Psoas muscle (tissue), 8 donors: ENCODE data around the gene SST. TPM values are rescaled to one million over a fixed set of nuclear protein-coding genes. Genes with fewer than 3 reads are reported as not detected.

ENCODE experiments used
- ATAC-seq, 4 donors: fragments of 200-7000 bp; cut with Tn5 transposase; one replicate each; pipeline ENCODE4 v1.9.1; 2020; ENCODE audit warnings: moderate library complexity in 3 of 4, mild to moderate bottlenecking in 2 of 4
- DNase-seq, 2 donors: peaks; one replicate each; pipeline ENCODE4 v3.0.0-alpha.2; 2020
- H3K27ac ChIP-seq: fragments of 200-600 bp; one replicate; pipeline ENCODE4 v1.8.0; 2022
- H3K27me3 ChIP-seq, 3 donors: fragments of 200-600 bp in 1 of 3; one replicate each; pipeline versions ENCODE4 v1.6.1 to v1.8.0; 2013 to 2022; ENCODE audit warnings: low read length in 2 of 3, mild to moderate bottlenecking in 2 of 3, moderate library complexity in 1 of 3; ENCODE audit not compliant: insufficient read depth in 3 of 3
- H3K36me3 ChIP-seq, 2 donors: fragments of 200-600 bp in 1 of 2; one replicate each; pipeline versions ENCODE4 v1.6.1 to v1.8.0; 2013 to 2022; ENCODE audit warnings: low read depth in 1 of 2, mild to moderate bottlenecking in 1 of 2, moderate library complexity in 1 of 2; ENCODE audit not compliant: insufficient read depth in 1 of 2
- H3K4me1 ChIP-seq: fragments of 200-600 bp; one replicate; pipeline ENCODE4 v1.8.0; 2022
- H3K4me3 ChIP-seq: fragments of 200-600 bp; one replicate; pipeline ENCODE4 v1.8.0; 2022; ENCODE audit warnings: mild to moderate bottlenecking
- H3K9me3 ChIP-seq: fragments of 200-600 bp; one replicate; pipeline ENCODE4 v1.8.0; 2022
- WGBS, 3 donors: extraction: QIAGEN DNeasy Blood & Tissue Kit; methylation state at CpG; one replicate each; pipeline versions ENCODE4 v1.1.6 to v1.1.7; 2013; 5-methylcytosine and 5-hydroxymethylcytosine counted together
- intact Hi-C, 2 donors: fragments of 100-400 bp; cut with DNase I; formaldehyde crosslinking; loops; one replicate each; pipeline versions ENCODE4 v1.11.0 to v1.14.2; 2022
- polyA plus RNA-seq, 3 donors: library from polyadenylated mRNA; stranded (reverse); fragments of 200-250 nt; gene quantifications; one replicate each; pipeline ENCODE4 v1.2.3, GENCODE V29; 2013
- total RNA-seq, 4 donors: library from RNA; stranded (reverse); fragmentation: NEBNext Ultra II Directional in 2 of 4; extraction: Animal tissue kit (Norgen Biotek cat#: 25700) in 2 of 4; gene quantifications; one replicate each; pipeline versions ENCODE4 v1.2.1 to v1.2.4, GENCODE V29; 2021 to 2023
- TF ChIP-seq, protein P1 (sequence below): fragments of 200-600 bp; IDR thresholded peaks from one replicate; pipeline ENCODE4 v1.8.0; 2022; ENCODE audit warnings: antibody characterized with exemption
- donor health status: healthy with polysubstance abuse.
- donor health status: DM: no; HTN: no; CAD: no; lungs with moderate emphysema.
- donor health status: Bipolar disorder and iron deficiency.
- donor health status: healthy.
- donor health status: DM: yes; HTN: yes; CAD: no.
- donor health status: DM: no; HTN: no; CAD: no.
- donor health status: DM: no; HTN: no; CAD: no.
- donor health status: DM: yes; HTN: yes; CAD: no.

Gene SST
- total and polyA plus RNA-seq, 7 donors: 0.23 to 0.85 TPM; not detected in 5

DNA sequence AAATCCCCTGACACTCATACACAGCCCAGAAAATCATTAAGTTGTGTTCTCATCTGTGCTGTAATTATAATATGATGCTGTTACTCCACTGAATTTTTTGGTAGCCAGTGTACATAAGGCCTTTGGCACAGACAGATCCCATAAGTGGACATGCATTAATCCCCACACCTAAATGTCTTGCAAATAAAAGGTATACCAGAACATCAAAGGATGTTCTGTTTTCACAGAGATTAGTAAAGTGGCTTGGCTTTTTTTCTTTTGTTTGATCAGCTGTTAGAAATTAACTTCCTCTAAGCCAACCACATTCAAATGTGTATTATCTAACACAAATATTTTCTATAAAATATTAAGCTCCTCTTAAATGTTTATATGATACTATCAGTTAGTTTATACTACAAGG lies 2.7 kb downstream of the SST start:
- ATAC-seq: no peak
- DNase-seq: no peak
- intact Hi-C loops: no loop called here
- Histone ChIP-seq H3K36me3 (no peaks in the 10 kb centered on the region), H3K4me1 (no peaks in the 10 kb centered on the region), H3K4me3 (no peak overlapping the region), H3K27me3 (peaks cover 0 to 41% (median 4%) of the 10 kb centered on the region in 3 donors), H3K9me3 (no peaks in the 10 kb centered on the region), H3K27ac (no peak overlapping the region)
- TF ChIP-seq, protein P1, sequence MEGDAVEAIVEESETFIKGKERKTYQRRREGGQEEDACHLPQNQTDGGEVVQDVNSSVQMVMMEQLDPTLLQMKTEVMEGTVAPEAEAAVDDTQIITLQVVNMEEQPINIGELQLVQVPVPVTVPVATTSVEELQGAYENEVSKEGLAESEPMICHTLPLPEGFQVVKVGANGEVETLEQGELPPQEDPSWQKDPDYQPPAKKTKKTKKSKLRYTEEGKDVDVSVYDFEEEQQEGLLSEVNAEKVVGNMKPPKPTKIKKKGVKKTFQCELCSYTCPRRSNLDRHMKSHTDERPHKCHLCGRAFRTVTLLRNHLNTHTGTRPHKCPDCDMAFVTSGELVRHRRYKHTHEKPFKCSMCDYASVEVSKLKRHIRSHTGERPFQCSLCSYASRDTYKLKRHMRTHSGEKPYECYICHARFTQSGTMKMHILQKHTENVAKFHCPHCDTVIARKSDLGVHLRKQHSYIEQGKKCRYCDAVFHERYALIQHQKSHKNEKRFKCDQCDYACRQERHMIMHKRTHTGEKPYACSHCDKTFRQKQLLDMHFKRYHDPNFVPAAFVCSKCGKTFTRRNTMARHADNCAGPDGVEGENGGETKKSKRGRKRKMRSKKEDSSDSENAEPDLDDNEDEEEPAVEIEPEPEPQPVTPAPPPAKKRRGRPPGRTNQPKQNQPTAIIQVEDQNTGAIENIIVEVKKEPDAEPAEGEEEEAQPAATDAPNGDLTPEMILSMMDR: no peak

DNA sequence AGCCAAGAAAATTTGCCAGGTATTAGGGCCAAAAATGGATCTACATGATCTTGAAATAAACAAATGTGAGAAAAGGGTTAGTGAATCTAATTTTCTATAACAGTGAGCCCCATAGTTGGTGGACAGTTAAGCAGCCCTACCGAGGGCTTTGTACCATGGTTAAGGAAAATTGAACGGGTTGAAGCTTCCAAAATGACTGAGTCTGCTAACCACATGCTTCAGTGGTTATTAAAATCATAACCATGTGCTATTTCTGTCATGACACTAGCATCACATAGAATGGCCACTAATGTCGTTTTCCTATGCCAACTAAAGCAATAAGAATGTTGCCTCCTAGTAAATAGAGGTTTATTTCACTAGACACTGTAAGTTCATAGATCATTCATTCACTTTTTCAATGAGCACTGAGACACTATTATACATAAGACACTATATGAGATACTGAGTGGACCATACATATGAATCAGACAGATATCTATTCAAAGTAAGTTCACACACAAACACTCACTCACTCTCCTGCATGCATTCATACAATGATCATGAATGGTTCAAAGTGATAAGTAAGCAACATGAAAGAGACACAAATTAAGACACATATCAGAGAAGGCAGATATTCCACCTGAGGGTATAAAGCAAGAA lies 4.3 kb downstream of the SST start:
- ATAC-seq (no peak), DNase-seq (no peak)
- TF ChIP-seq, protein P1: no peak
- Histone ChIP-seq H3K27me3 (peaks cover 0 to 28% (median 4%) of the 10 kb centered on the region in 3 donors), H3K4me1 (no peaks in the 10 kb centered on the region), H3K4me3 (no peak overlapping the region), H3K27ac (no peak overlapping the region), H3K36me3 (no peaks in the 10 kb centered on the region), H3K9me3 (no peaks in the 10 kb centered on the region)
- intact Hi-C loops: no loop called here
- WGBS, 3 donors: 62 to 66% (median 64%) methylated on average over 3 of the region's 3 CpGs

DNA sequence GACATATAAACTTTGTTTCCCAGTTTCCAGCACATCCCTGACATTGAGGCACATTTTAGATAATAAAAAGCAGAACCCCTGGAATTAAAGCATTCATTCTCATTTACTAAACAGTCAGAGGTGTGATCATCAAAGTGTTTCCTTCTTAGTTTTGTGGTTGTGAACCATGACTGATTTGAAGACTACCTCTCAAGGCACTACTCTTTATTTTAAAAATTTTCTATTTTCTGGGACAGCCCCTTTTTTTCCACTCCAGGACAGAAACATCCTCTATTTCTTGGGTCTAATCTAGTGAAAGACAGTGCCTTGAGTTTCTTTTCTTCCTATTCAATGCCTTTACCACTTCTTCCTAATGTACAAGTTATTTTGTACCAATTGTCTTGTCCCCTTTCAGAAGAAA lies 5.2 kb downstream of the SST start:
- Histone ChIP-seq H3K4me1 (no peaks in the 10 kb centered on the region), H3K27me3 (peaks cover 0 to 20% (median 1%) of the 10 kb centered on the region in 3 donors), H3K36me3 (no peaks in the 10 kb centered on the region), H3K4me3 (no peak overlapping the region), H3K9me3 (no peaks in the 10 kb centered on the region), H3K27ac (no peak overlapping the region)
- DNase-seq: no peak
- intact Hi-C loops: no loop called here
- ATAC-seq: no peak
- TF ChIP-seq, protein P1: no peak

DNA sequence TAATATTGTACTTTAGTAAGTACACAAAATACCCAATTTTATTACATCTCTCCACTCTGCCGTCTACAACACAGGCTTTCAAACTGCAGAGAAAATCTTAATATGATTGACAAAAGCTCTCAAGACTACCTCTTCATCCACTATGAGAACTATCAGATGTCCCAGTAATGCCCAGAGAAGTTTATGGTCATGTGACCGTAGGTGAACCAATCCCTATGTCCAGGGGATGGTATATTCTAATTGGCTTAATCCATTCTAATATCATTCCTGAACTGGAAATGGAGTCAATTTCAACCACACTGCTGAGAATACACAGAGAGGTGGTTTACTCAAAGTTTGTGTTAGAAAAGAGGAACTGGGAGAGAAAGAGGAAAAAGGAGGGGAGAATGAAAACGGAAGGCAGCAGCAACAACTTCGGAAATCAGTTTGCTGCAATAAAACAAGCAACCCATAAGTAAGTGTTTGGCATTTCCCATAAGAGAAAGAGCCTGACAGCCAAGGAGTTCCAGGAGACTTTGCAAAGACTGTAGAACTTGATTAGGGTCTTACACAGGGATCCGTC lies 7.3 kb downstream of the SST start:
- Histone ChIP-seq H3K36me3 (no peaks in the 10 kb centered on the region), H3K4me3 (no peak overlapping the region), H3K4me1 (no peaks in the 10 kb centered on the region), H3K27me3 (peaks cover 0 to 12% (median 0%) of the 10 kb centered on the region in 3 donors), H3K27ac (no peak overlapping the region), H3K9me3 (no peaks in the 10 kb centered on the region)
- DNase-seq (no peak), ATAC-seq (no peak)
- TF ChIP-seq, protein P1: no peak
- WGBS, 3 donors: 79 to 81% (median 80%) methylated on average over 5 of the region's 5 CpGs
- intact Hi-C loops: no loop called here

DNA sequence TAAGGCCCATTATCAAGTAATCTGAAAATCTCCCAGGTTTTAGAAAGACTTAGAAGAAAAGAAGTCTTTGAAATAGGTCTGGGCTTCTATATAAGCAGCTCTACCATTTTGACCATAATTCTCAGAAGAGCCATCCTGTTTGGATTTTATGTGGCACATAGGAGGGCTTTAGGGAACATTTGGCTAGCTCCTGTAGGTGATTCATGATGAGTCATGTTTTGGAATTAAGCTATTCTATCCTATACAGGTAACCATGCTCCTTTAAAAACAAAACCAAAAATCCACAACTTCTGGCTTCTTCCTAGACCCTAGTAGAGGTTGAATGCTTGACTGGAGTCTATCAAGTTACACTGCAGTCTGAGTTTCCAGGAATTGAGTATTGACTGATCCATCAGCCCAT lies 8.9 kb downstream of the SST start:
- no peaks in the 10 kb centered on the region for H3K9me3 ChIP-seq
- no peaks in the 10 kb centered on the region for H3K36me3 ChIP-seq
- intact Hi-C loops: no loop called here
- peaks cover 0 to 7% (median 0%) of the 10 kb centered on the region in 3 donors for H3K27me3 ChIP-seq
- DNase-seq: no peak
- H3K4me3 ChIP-seq: no peak overlapping the region
- TF ChIP-seq, protein P1: no peak
- H3K27ac ChIP-seq: no peak overlapping the region
- no peaks in the 10 kb centered on the region for H3K4me1 ChIP-seq
- ATAC-seq: no peak
